ENCODE measurements around the gene PRICKLE2.
A peak's percentile ranks its signal among the peaks of the same experiment; 100 is the strongest.

PRICKLE2 gene

DNA sequence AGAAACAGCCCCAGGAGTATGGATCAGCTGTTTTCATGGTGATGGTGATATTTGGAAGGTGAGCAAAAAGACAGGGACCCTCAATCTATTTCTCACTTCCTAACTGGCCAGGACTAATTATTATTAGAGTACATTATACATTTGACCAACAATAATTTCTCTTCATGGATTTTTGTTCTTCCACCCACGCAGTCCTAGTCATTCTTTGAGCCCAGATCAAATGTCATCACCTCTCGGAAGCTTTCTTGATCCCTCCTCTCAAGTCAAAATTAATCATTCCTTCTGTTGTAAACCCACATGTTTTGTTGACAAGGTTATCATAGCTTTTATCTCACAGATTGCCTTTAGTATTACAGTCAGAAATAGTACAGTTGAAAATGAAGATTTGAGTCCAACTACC lies 29.2 kb upstream of the PRICKLE2 start:
- FAIRE-seq (no peak), DNase-seq (ENCODE audit: insufficient read length, low spot score) (no peak)

DNA sequence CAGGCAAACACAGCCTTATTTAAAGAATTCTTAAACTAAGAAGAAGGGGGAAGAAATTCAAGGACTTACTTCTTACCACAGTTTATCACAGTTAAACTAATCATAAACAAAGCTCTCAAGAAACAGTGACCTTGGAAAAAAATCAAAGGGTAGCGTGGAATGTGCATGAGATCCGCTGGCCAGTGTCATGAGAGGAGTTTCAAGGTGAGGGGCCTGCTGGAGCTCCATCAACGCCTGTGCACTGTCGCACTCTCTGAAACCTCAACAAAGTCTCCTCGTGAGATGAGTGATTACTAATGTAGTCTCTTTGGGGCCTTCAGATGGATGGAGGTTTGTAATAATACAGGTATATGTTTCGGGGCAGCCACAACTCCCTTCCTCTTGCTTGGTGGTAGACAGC lies 28.4 kb upstream of the PRICKLE2 start:
- DNase-seq (ENCODE audit: insufficient read length, low spot score) (no peak), FAIRE-seq (no peak)

DNA sequence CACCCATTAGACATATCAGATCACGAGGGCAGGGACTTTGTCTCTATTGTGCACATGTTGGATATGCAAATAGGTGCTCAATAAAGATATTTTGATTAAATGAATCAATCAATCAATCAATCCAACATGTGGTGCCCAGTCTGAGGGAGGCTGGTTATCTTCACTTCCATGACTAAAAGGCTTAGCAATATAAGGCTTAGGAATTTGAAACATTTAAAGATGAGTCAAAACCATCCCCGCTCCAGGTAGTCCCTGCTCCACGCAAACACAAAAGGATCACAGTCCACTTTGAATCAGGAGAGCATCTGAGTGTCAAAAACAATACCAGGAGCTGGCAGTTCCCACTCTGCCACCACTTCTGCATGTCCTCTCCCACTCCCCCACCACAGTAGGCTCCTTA lies 25.8 kb upstream of the PRICKLE2 start:
- no peak for DNase-seq (ENCODE audit: insufficient read length, low spot score)
- FAIRE-seq, result no peak

DNA sequence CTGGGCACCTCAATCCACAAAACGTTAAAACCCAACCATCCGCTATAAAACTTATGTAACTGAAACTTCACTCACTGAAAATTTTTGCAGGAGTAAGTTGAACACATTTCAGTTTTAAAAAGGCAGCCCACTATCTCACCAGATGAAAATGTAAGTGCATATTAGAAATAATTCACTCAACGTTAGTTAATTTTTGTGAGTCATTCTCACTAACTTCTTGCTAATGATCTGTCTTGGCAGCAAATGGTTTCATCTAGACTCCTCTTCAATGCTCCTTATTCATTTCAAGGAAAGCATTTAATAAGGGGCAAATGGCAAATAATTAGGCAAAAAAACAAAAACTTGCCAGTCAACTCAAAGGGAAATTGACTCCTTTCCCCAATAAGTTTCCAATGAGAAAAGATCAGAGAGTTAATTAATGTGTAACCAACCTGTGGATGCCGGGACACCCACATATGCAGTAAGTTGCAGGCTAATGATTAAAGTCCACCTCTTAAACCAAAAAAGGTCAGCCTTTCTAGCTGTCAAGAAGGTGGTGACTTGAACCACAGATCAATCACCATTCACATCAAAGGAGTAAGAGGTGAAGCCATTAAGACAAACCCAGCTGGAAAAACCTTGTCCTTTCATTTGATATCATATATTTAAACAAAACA lies 22.9 kb upstream of the PRICKLE2 start:
- DNase-seq (ENCODE audit: insufficient read length, low spot score), result no peak
- no peak for FAIRE-seq

DNA sequence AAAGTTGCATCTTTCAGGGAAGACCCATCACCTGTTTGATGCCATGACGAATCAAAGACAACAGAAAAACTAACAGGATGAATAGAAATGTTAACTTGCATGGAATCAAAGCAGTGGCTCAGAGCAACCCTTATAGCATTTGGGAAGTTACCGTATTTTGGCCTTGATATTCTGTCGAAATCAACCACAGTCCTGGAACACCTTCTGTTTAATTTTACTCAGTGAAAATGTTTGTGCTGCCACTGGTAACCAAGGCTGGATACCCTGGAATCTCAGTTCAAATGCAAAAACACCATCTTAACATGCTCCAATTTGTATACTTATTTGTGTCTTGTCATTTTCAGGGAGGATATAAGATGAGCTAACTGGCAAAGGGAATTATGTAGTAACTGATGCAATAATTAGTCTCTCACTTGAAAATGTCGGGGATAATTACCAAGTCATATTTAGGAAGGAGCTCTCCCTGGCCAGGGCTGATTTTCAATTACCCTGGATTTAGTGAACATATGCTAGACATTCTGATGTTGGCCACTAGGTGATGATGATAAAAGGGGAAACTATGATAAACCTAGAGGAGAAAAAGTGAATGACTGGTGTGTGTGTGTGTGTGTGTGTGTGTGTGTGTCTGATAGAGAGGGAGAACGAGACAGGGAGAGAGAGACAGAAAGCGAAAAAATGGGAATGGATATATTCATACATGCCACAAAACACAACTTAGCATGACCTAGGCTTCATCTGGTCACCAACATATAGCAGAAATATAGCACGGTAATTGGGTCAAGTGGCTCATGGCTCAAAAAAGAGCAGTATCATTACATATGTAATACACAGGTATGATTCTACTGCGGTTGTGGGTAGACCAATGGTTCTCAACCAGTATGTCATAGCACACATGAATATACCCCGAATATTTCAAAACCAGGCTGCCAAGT lies 19.0 kb upstream of the PRICKLE2 start:
- FAIRE-seq, result peak; percentile 51
- DNase-seq (ENCODE audit: insufficient read length, low spot score), result no peak

DNA sequence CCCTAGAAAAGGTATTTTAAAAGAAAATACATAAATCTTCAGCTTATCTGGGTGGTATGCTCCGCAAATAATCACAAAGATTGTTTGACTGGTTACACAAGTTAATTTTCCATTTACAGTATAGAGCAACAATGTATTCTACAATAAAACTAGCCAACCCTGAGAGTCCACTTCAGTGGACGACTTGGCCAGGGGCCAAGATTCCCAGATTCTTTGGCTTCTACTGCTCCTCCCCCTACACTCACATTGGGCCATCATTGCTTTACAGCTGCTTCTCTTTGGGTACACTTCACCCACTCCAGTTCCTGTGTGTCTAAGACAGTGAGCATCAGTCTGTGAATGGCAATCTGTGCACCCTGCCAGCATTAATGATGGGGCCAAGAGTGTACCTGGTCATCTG lies 17.2 kb upstream of the PRICKLE2 start:
- DNase-seq (ENCODE audit: insufficient read length, low spot score), result no peak
- FAIRE-seq, result no peak

DNA sequence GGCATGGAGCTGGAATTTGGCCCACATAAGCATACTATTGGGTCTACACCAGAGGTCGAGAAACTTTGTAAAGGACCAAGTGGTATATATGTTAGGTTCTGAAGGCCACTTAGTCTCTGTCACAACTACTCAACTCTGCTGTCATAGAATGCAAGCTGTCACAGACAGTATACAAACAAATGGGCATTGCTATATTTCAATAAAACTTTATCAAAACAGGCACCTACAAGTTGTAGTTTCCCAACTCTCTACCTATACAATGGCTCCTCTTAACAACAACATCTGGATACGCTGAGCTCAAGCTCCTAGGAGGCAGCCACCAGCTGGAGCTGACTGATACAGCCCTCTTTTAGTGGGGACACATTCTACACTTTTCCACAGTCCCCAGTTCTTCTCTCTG lies 15.7 kb upstream of the PRICKLE2 start:
- no peak for DNase-seq (ENCODE audit: insufficient read length, low spot score)
- FAIRE-seq, result no peak

DNA sequence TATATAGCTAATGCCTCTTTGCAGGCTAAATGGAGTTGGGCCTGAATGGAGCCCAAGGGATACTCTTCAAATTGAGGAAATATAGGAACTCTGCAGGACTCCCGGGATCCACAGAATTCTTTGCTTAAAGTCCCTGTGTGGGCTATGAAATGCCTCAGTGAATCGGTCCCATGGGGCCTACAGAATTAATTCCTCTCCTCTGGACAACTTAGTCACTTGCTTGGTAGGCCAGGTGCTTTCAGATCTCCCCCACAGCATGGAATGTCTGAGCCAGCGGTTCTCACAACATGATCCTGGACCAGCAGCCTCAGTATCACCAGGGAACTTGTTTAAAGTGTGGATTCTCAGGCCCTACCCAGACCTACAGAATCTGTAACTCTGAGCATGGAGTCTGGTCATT lies 15.1 kb upstream of the PRICKLE2 start:
- DNase-seq (ENCODE audit: insufficient read length, low spot score), result no peak
- FAIRE-seq, result no peak

DNA sequence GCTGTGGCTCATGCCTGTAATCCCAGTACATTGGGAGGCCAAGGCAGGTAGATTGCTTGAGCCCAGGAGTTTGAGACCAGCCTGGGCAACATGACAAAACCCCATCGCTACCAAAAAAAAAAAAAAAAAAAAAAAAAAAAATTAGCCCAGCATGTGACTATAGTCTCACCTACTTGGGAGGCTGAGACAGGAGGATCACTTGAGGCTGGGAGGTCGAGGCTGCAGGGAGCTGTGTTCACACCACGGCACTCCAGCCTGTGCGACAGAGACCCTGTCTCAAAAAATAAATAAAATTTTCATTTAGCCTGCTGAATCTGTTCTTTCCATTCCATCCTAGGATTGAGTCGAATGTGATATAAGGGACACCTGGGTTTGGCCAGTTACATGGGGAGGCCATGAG lies 14.6 kb upstream of the PRICKLE2 start:
- FAIRE-seq (no peak), DNase-seq (ENCODE audit: insufficient read length, low spot score) (no peak)

DNA sequence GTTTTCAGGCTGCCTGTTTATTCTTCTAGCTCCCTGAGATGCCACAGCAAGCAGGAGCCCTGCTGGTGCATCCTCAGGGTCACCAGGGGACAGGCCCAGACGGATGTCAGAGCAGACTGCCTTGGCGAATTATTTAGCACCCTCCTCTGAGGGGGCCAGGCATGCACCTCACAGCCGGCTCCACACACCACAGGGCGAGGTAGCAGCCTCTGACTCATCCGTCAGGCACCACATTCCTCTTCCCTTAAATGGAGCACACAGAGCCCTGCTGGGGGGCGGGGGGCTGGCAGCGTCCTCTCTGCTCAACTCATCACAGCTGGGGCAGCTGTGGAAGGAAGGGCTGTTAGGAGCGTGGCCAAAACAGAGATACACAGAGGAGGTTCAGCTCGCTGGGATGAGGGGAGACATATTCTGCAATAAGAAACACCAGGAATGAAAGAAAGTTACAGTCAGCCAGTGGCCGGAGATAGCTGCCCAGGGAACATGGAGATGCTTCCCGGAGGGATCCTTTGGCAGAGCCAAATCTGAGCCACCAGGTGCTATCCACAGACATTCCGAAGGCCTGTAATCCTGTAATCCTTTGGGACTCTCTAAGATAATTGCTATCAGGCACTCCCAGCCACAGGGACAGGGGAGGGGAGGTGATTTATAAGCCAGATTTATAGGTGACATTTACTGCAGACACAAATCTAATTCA lies 13.9 kb upstream of the PRICKLE2 start:
- DNase-seq (ENCODE audit: insufficient read length, low spot score), result peak; percentile 81
- peak; percentile 90 for FAIRE-seq

DNA sequence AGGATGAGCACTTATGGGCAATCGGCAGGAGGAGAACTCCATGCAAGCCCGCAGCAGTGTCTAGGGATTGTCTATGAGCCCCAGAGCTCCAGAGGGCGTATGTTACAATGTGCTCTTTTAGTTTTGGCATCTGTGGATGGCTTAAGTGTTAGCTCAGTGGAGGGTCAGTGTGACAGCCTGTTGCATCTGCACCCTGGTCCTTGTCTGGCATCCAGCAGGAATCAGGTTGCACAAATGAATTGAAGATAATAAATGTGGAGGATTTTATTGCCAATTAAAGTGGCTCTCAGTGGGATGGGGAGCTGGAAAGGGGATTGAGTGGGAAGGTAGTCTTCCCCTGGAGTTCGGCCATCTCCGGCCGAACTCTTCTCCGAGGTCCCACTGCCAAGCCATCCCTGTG lies 11.8 kb upstream of the PRICKLE2 start:
- DNase-seq (ENCODE audit: insufficient read length, low spot score), result no peak
- FAIRE-seq, result no peak

DNA sequence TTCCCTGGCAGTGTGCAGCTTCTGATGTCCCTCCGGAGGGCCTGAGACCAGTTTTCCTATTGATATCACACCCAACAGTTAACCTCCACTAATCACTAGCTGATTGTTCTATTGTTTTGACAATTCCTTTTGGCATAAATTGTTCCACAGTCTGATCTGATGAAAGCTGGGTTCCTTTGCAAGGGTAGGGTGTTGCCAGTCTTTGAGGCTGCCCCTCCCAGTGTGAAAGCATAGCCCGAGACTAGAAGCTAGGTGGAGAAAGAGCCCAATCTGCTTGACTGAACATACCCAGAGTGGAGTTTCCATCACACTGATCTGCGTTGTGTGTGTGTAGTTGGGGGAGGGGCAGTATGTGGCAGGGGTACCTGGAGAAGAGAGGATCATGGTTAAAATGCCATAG lies 10.3 kb upstream of the PRICKLE2 start:
- DNase-seq (ENCODE audit: insufficient read length, low spot score), result no peak
- no peak for FAIRE-seq

DNA sequence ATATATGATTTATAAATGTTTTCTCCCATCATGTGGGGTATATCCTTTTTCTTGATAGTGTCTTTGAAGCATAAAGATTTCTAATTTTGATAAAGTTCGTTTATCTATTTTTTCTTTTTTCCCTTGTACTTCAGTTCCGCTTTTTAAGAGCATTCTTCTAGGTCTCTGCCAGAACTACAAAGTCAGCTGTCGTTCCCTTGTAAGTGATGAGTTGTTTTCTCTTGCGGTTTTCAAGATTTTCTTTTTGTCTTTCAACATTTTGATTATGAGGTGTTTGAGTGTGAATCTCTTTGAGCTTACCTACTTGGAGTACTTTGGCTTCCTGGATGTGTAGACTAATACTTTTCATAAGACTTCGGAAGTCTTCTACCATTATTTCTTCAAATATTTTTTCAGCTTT lies 9.3 kb upstream of the PRICKLE2 start:
- FAIRE-seq, result no peak

DNA sequence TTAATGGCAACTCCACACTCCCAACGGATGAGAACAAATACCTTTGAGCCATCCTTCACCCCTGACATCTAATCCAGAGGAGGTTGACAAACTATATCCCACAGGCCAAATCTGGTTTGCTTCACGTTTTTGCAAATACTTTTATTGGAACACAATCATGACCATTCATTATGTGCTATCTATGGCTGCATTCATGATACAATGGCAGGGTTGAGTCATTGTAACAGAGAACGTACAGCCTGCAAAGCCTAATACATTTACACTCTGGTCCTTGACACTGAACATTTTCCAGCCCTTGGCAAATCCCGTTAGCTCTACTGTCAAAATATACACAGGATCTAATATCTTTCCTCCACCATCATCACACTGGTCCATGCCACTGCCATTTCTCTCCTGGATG lies 7.6 kb upstream of the PRICKLE2 start:
- DNase-seq (ENCODE audit: insufficient read length, low spot score) (no peak), FAIRE-seq (no peak)

More for the DNA sequence above, 9.3 kb upstream of the PRICKLE2 start:
- no peak for DNase-seq (ENCODE audit: insufficient read length, low spot score)

DNA sequence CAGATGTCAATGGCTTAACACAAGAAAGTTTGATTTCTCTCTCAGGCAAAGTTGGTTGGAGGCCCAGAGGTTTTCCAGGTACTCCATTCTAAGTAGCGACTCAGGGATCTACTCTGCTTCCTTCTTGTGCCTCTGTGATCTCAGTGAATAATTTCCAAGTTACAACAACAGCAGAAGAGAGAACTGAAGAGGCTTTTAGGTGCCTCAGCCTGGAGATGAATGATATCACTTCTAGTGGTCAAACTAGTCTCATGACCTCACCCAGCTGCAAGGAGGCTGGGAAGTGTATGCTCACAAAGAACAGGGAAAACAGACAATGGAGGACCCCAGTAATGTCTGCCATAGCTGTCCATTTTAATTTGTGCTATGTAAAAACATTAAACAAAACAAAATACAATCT lies 4.6 kb upstream of the PRICKLE2 start:
- no peak for FAIRE-seq
- no peak for DNase-seq (ENCODE audit: insufficient read length, low spot score)

DNA sequence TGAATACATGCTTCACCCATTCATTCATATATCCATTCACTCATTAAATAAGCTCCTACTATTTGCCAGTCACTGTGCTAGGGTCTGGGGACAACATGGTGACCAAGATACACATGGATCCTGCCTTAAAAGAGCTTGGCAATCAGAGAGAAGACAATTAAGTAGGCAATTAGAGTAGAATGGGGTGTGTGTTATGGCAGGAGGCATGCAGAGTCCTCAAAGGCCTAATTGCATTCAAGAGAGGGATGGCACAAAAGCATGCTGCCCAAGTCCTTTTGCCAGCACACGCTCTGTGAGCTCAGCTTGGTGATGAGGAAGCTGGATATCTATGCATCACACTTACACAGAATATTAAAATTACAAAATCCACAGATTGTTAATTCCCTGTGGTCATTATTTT lies 2.8 kb upstream of the PRICKLE2 start:
- FAIRE-seq (no peak), DNase-seq (ENCODE audit: insufficient read length, low spot score) (no peak)

DNA sequence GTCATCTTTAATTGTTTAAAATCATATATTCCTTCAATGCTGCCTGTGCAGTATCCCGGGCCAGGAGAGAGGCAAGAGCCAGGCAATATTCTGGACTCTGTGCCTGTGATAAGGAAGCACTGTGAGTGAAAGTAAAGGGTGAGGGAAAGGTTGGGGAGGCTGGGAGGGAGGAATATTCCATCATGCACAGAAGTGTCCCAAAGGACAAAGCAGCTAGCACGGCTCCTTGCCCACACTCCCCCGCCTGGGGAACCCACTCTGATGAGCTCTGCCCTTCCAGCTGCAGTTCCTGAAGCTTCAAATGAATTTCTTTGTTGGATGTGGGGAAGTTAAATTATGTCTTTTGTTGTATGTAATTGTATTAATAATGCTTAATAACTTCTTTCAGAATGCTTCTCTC lies 1.5 kb upstream of the PRICKLE2 start:
- no peak for FAIRE-seq
- no peak for DNase-seq (ENCODE audit: insufficient read length, low spot score)

DNA sequence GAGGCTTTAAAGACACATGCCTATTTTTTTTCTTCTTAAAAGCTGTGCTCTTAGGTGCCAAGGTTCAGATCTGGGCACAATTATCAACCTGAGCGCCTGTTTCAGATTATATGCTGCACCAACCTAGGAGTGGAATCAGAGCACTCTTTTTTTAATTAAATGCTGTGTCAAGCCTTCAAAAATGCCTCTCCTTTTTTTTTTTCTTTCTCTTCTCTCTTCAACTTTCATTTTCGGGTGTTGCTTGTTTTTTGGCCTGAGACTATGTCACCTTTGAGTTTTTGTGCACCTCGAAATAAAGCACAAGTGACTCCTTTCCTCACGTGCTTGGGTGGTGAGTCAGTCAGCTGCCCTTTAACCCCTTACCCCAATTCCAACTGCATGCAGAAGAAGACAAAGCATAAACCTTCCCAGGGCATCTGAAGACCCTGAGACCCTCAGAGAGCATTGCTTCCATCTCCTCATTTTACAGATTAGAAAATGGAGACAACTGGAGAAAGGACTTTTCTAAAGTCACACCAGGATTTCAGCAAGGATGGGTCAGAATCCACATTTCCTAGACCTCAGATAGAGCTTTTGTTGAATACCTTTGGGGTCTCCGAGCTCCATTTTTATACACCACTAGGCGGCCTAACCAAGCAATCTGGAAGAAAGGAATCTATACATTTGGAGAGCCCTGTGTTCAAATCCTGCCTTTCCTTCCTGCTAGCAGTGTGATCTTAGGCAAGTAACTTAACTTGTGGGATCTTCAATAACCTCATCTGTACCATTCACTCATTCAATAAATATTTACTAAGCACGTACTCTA lies 631 bp upstream of the PRICKLE2 start:
- DNase-seq (ENCODE audit: insufficient read length, low spot score) (no peak), FAIRE-seq (no peak)

DNA sequence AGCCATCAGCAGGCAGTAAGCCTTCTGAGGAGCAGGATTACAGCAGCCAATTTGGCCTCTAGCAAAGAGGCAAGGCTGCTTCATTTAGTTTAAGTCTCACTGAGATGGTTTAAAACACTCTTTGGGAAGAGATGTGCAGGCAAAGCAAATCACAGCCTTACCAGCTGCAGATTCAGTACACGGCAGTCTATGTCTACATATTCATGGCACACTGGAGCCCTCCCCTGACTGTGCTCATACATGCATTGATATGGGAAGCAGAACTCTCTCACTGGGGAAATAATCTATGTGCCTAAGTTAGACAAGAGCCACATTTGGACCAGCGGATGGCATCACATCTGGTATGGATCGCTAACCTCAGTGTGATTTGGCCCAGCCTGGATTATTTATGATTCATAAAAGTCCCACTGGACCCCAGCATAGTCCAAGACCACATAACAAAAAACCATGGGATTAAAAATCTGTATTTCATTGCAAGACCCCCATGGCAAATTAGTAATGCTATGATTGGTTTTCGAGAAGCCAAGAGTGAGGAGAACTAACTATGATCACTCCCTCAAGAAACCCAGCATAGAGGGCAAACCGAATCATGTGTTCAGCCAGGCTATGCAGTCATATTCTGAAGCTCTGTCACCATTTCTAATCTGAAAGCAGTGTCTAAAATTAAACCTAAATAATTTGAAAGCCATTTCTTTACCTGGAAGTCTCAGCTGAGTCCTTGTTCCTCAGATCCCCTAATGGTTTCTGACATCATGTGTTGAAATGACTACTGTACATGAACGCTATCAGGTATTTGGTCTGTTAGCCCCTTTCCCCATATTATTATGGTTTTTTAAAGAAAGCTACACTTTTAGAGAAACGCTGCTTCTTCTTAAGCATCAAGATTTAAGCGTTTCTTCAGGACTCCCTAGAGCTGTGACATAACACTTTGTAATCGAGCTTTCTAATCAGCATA lies 1.2 kb downstream of the PRICKLE2 start:
- FAIRE-seq (no peak), DNase-seq (ENCODE audit: insufficient read length, low spot score) (no peak)

All from HTR-8/SVneo (cell line).